Common myeloid progenitor, CD34-positive (primary cell): ENCODE measurements around the gene GLT6D1. TPM values are rescaled to one million over a fixed set of nuclear protein-coding genes. Genes with fewer than 3 reads are reported as not detected.

Source experiments
- CTCF ChIA-PET: fragments of 350-600 bp; sonication (Branson Sonifier 250); formaldehyde crosslinking; loops from one replicate; lab custom pipeline; 2021; ENCODE audit warnings: antibody characterized with exemption; lab: Charles Lee
- POLR2A ChIA-PET: fragments of 350-600 bp; sonication (Branson Sonifier 250); formaldehyde crosslinking; loops from one replicate; lab custom pipeline; 2021; ENCODE audit warnings: antibody characterized with exemption; lab: Charles Lee
- DNase-seq, 3 donors: peaks; one replicate each; pipeline versions ENCODE4 v3.0.0 to v3.0.0-alpha.2; 2013
- H3K27ac ChIP-seq, 2 experiments: 1 replicate in 1 of 2; 2 replicates in 1 of 2; pipeline ENCODE4 v1.7.0; 2013; ENCODE audit warnings: inconsistent platforms in 2 of 2, low read length in 2 of 2, mild to moderate bottlenecking in 2 of 2, low read depth in 1 of 2, moderate library complexity in 1 of 2; ENCODE audit not compliant: severe bottlenecking in 2 of 2, insufficient read depth in 1 of 2, poor library complexity in 1 of 2
- H3K27me3 ChIP-seq, 5 experiments: replicated peaks in 2 of 5; 1 replicate in 3 of 5; 2 replicates in 2 of 5; pipeline versions ENCODE4 v1.6.1 to v1.7.0; 2013; ENCODE audit warnings: low read length in 4 of 5, mild to moderate bottlenecking in 2 of 5, moderate library complexity in 2 of 5, inconsistent platforms in 1 of 5; ENCODE audit not compliant: insufficient read depth in 5 of 5, control insufficient read depth in 4 of 5
- H3K36me3 ChIP-seq, 4 experiments: 1 replicate in 2 of 4; 2 replicates in 2 of 4; pipeline versions ENCODE4 v1.6.1 to v1.7.0; 2013; ENCODE audit warnings: low read length in 3 of 4, control low read depth in 1 of 4, mild to moderate bottlenecking in 1 of 4; ENCODE audit not compliant: control insufficient read depth in 4 of 4, insufficient read depth in 4 of 4
- H3K4me1 ChIP-seq, 4 experiments: 1 replicate in 3 of 4; 2 replicates in 1 of 4; pipeline versions ENCODE4 v1.6.1 to v1.7.1; 2013; ENCODE audit warnings: low read length in 3 of 4, mild to moderate bottlenecking in 3 of 4, control low read depth in 1 of 4, inconsistent platforms in 1 of 4, moderate library complexity in 1 of 4; ENCODE audit not compliant: control insufficient read depth in 4 of 4, insufficient read depth in 4 of 4; ENCODE audit errors: control extremely low read depth in 1 of 4
- H3K4me3 ChIP-seq, 7 experiments: 1 replicate in 4 of 7; 2 replicates in 3 of 7; pipeline versions ENCODE4 v1.5.1 to v1.7.0; 2013; ENCODE audit warnings: mild to moderate bottlenecking in 7 of 7, low read length in 6 of 7, moderate library complexity in 6 of 7, inconsistent platforms in 2 of 7, low read depth in 2 of 7, control low read depth in 1 of 7; ENCODE audit not compliant: insufficient read depth in 4 of 7, control insufficient read depth in 1 of 7; ENCODE audit errors: extremely low read depth in 1 of 7
- H3K9me3 ChIP-seq, 5 experiments: 1 replicate in 4 of 5; 2 replicates in 1 of 5; pipeline versions ENCODE4 v1.6.1 to v1.7.1; 2013; ENCODE audit warnings: low read length in 4 of 5, mild to moderate bottlenecking in 2 of 5, inconsistent platforms in 1 of 5, low read depth in 1 of 5, moderate library complexity in 1 of 5; ENCODE audit not compliant: control insufficient read depth in 4 of 5, insufficient read depth in 2 of 5; ENCODE audit errors: control extremely low read depth in 1 of 5
- WGBS: methylation state at CpG from one replicate; pipeline ENCODE4 v1.1.5; 2013; ENCODE audit not compliant: insufficient coverage; 5-methylcytosine and 5-hydroxymethylcytosine counted together
- polyA plus RNA-seq: library from polyadenylated mRNA; unstranded; fragments of 120-200 nt; gene quantifications from one replicate; pipeline ENCODE4 v1.2.1, GENCODE V29; 2013

GLT6D1 gene
- not detected for polyA plus RNA-seq

DNA sequence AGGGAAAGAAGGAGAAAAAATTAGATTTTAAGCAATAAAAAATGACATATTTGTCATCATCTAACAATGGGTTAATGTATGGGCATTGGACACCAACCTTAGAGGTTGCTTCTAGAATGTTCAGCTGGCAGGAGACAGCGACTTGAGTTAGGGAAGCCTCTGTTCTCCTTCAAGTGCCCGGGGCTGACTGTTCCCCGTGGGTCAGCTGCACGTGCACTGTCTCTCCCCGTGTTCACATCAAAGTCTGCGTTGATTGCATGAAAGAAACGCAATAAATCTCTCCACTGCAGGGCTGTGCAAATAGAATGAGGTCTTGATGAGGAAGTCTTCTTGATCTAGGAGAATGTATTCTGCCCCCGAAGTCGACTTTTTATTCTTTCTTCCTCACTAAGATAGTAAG, at the start of gene GLT6D1:
Gene GLT6D1, minus strand, starts transcription at position 345 of the 400 bp plus-strand sequence. CDS start 353 bp downstream, outside the sequence.
- POLR2A ChIA-PET: no interaction called here
- H3K9me3 ChIP-seq: peaks cover 0 to 6% (median 3%) of the 10 kb centered on the region in 5 experiments
- H3K27me3 ChIP-seq: peaks cover 0 to 8% (median 2%) of the 10 kb centered on the region in 5 experiments
- no peak within 1 kb of the TSS for H3K27ac ChIP-seq
- H3K4me1 ChIP-seq: no peaks in the 10 kb centered on the region
- WGBS: 90% methylated on average over 8 of the region's 9 CpGs
- H3K36me3 ChIP-seq: no peaks in the 10 kb centered on the region
- no peak for DNase-seq
- H3K4me3 ChIP-seq: no peak within 1 kb of the TSS
- CTCF ChIA-PET: no interaction called here

DNA sequence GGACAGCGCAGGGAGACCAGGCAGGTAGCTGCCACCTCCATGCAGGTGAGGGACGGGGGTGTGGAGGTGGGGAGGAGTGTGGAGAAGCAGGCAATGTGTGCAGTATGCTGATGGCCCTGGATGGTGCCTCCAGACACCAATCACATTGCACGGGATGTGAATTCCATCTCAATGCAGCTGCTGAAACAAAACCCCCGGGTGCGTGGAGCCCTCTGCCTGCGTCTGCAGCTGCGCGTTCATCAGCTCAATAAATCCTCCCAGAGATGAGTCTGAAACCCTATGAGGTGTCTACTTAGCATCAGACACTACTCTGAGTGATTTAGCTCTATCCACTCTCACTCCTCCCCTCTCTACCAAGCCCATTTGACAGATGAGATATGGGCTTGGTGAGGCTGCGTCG, 49.7 kb upstream of the GLT6D1 start:
- CTCF ChIA-PET: no interaction called here
- no peaks in the 10 kb centered on the region for H3K36me3 ChIP-seq
- peaks cover 0 to 19% (median 2%) of the 10 kb centered on the region in 5 experiments for H3K27me3 ChIP-seq
- no peak for DNase-seq
- H3K9me3 ChIP-seq: no peaks in the 10 kb centered on the region
- 93% methylated on average over 7 of the region's 10 CpGs for WGBS
- H3K4me3 ChIP-seq: no peak overlapping the region
- peaks cover 0 to 2% (median 0%) of the 10 kb centered on the region in 4 experiments for H3K4me1 ChIP-seq
- H3K27ac ChIP-seq: no peak overlapping the region
- POLR2A ChIA-PET: no interaction called here

DNA sequence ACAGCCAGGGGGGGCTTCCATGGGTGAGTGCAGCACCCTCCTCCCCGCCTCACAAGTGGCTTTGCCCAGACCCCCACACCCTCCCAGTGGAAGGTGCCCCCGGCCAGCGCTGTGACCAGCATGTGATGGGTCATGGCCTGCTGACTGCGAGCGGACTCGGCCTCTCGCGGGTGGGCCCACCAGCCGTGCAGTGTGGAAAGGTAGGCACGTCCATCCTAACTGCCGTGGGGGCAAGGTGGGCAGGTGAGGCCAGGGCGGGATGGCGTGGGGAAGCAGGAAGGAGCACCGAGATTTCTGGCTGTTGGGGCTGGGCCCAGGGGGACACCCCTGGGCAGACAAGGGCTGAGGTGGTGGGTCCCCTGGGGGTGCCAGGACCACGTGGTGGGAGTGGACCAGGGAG, 47.9 kb upstream of the GLT6D1 start:
- peaks cover 0 to 7% (median 2%) of the 10 kb centered on the region in 5 experiments for H3K27me3 ChIP-seq
- H3K27ac ChIP-seq: no peak overlapping the region
- DNase-seq: no peak
- H3K36me3 ChIP-seq: no peaks in the 10 kb centered on the region
- no peak overlapping the region for H3K4me3 ChIP-seq
- H3K9me3 ChIP-seq: no peaks in the 10 kb centered on the region
- ChIA-PET CTCF (no interaction called here), POLR2A (no interaction called here)
- 95% methylated on average over 15 of the region's 15 CpGs for WGBS
- no peaks in the 10 kb centered on the region for H3K4me1 ChIP-seq

DNA sequence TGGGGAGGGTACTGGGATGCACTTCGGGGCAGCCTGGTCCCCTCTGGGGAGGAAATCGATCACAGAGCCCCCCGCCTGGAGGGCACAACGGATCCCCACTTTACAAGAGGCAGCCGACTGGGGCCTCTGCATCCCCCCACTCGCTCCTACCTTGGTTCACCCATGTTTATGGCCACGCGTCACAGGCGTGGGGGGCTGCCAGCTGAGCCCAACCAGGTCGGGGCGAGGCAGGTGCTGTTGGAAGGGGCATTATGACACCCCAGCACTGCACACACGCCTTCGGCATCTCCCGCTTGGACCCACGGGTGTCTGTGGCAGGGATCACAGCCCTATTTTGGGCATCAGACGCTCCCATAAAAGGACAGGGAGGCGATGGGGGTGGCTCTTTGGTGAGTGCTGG, 45.4 kb upstream of the GLT6D1 start:
- peaks cover 0 to 22% (median 2%) of the 10 kb centered on the region in 5 experiments for H3K27me3 ChIP-seq
- CTCF ChIA-PET: no interaction called here
- POLR2A ChIA-PET: no interaction called here
- no peaks in the 10 kb centered on the region for H3K4me1 ChIP-seq
- no peaks in the 10 kb centered on the region for H3K36me3 ChIP-seq
- DNase-seq: no peak
- no peak overlapping the region for H3K27ac ChIP-seq
- peaks cover 0 to 2% (median 0%) of the 10 kb centered on the region in 5 experiments for H3K9me3 ChIP-seq
- 80% methylated on average over 9 of the region's 17 CpGs for WGBS
- no peak overlapping the region for H3K4me3 ChIP-seq

GRCh38 chr9:135683401-135684034, 44.2 kb upstream of the GLT6D1 start:
- Histone ChIP-seq H3K36me3 (no peaks in the 10 kb centered on the region), H3K27ac (no peak overlapping the region), H3K4me1 (no peaks in the 10 kb centered on the region), H3K9me3 (peaks cover 0 to 2% (median 0%) of the 10 kb centered on the region in 5 experiments), H3K27me3 (peaks cover 0 to 22% (median 0%) of the 10 kb centered on the region in 5 experiments), H3K4me3 (no peak overlapping the region)
- ChIA-PET CTCF (no interaction called here), POLR2A (no interaction called here)
- WGBS: 86% methylated on average over 14 of the region's 15 CpGs
- DNase-seq: no peak

DNA sequence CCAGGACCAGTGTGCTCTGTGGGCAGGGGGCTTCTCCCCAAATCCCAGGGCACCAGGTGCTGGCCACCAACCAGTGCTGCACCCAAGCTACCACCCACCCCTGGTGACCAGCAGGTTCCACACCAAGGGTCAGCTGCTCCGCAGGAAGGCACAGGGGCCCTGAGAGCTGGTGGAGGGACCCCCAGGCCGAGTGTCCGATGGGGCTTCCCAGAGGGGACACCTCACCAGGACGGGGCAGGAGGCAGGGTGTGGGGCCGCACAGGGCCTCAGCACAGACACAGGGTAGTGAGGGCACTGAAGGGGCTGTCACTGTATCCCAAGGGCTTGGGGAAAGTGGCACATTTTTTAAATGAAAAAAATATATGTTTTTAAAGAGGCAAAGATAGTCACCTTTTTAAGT, 41.8 kb upstream of the GLT6D1 start:
- ChIA-PET POLR2A (no interaction called here), CTCF (no interaction called here)
- 93% methylated on average over 5 of the region's 5 CpGs for whole genome bisulfite sequencing

GRCh38 chr9:135680056-135680455, 40.7 kb upstream of the GLT6D1 start:
- CTCF ChIA-PET: no interaction called here
- POLR2A ChIA-PET: no interaction called here
- Histone ChIP-seq H3K4me1 (no peaks in the 10 kb centered on the region), H3K36me3 (no peaks in the 10 kb centered on the region), H3K9me3 (peaks cover 0 to 2% (median 0%) of the 10 kb centered on the region in 5 experiments), H3K4me3 (no peak overlapping the region), H3K27ac (no peak overlapping the region), H3K27me3 (peaks cover 0 to 22% (median 0%) of the 10 kb centered on the region in 5 experiments)
- whole genome bisulfite sequencing: 82% methylated on average over 16 of the region's 16 CpGs
- no peak for DNase-seq

More for the DNA sequence above, 41.8 kb upstream of the GLT6D1 start:
- no peak for DNase-seq
- Histone ChIP-seq H3K9me3 (peaks cover 0 to 2% (median 0%) of the 10 kb centered on the region in 5 experiments), H3K36me3 (no peaks in the 10 kb centered on the region), H3K4me1 (no peaks in the 10 kb centered on the region), H3K27ac (no peak overlapping the region), H3K27me3 (peaks cover 0 to 22% (median 0%) of the 10 kb centered on the region in 5 experiments), H3K4me3 (no peak overlapping the region)
